NCI-H2107 (cell line): ENCODE results near the gene CCDC187.
"Not testable (repeated sequence)": the region's sequence is repeated elsewhere in the genome, so short reads cannot be mapped to it uniquely, and the experiment has no call there.

Source experiments
- DNase-seq: peaks from one replicate; lab custom pipeline; 2025; lab: John Stamatoyannopoulos, UW

CCDC187 gene

GRCh38 chr9:136326761-136327303 is 22.9 kb upstream of the CCDC187 start:
- no peak for DNase-seq

- DNase-seq = no peak
These were observed 22.3 kb upstream of the CCDC187 start for GRCh38 chr9:136326061-136326760.

GRCh38 chr9:136325358-136325757 is 21.5 kb upstream of the CCDC187 start:
- no peak for DNase-seq

GRCh38 chr9:136324501-136325300 is 20.8 kb upstream of the CCDC187 start:
- no peak for DNase-seq

GRCh38 chr9:136323371-136323789 is 19.5 kb upstream of the CCDC187 start:
- DNase-seq = no peak

GRCh38 chr9:136322756-136323330 is 18.9 kb upstream of the CCDC187 start:
- no peak for DNase-seq

GRCh38 chr9:136321561-136321960 is 17.7 kb upstream of the CCDC187 start:
- DNase-seq = no peak

- not testable (repeated sequence) for DNase-seq
These were observed 17.1 kb upstream of the CCDC187 start for GRCh38 chr9:136320972-136321371.

- DNase-seq = not testable (repeated sequence)
These were observed 16.1 kb upstream of the CCDC187 start for GRCh38 chr9:136319955-136320354.

- DNase-seq = not testable (repeated sequence)
These were observed 15.3 kb upstream of the CCDC187 start for GRCh38 chr9:136319244-136319643.

GRCh38 chr9:136318776-136319241 is 14.9 kb upstream of the CCDC187 start:
- DNase-seq = no peak

- no peak for DNase-seq
These were observed 14.3 kb upstream of the CCDC187 start for GRCh38 chr9:136318111-136318775.

- DNase-seq = no peak
These were observed 13.8 kb upstream of the CCDC187 start for GRCh38 chr9:136317695-136318094.

- DNase-seq = no peak
These were observed 13.2 kb upstream of the CCDC187 start for GRCh38 chr9:136316896-136317676.

- DNase-seq = no peak
These were observed 12.4 kb upstream of the CCDC187 start for GRCh38 chr9:136316271-136316751.

- DNase-seq = no peak
These were observed 11.1 kb upstream of the CCDC187 start for GRCh38 chr9:136314944-136315343.

GRCh38 chr9:136314056-136314416 is 10.1 kb upstream of the CCDC187 start:
- DNase-seq = no peak

- DNase-seq = no peak
These were observed 9.5 kb upstream of the CCDC187 start for GRCh38 chr9:136313111-136314055.

GRCh38 chr9:136312436-136312835 is 8.5 kb upstream of the CCDC187 start:
- DNase-seq = no peak

GRCh38 chr9:136312009-136312375 is 8.1 kb upstream of the CCDC187 start:
- DNase-seq = no peak
